HEK293 (cell line): ENCODE data around the gene GMEB2.
A peak's percentile ranks its signal among the peaks of the same experiment; 100 is the strongest.

Source experiments
- CTCF ChIA-PET: fragments of 350-600 bp; formaldehyde crosslinking; extraction: SDS; loops from one replicate; lab custom pipeline; 2021; ENCODE audit warnings: antibody characterized with exemption; lab: Yijun Ruan, JAX
- POLR2A ChIA-PET: fragments of 300-600 bp; formaldehyde crosslinking; extraction: SDS; loops from one replicate; lab custom pipeline; 2020; ENCODE audit warnings: antibody characterized with exemption, inconsistent platforms; lab: Yijun Ruan, JAX
- H3K27ac ChIP-seq: fragments of 200-500 bp; sonication (Bioruptor generic); 2 replicates; pipeline ENCODE4 v1.5.1; 2014; ENCODE audit warnings: low read depth, low read length, control low read depth, inconsistent platforms; ENCODE audit errors: extremely low read depth
- H3K36me3 ChIP-seq, 2 experiments: fragments of 200-500 bp in 1 of 2; sonication (Bioruptor generic) in 1 of 2; 1 replicate in 1 of 2; 2 replicates in 1 of 2; pipeline ENCODE4 v1.5.1; 2014 to 2017; ENCODE audit warnings: inconsistent platforms in 2 of 2, low read length in 2 of 2; ENCODE audit not compliant: control insufficient read depth in 2 of 2, insufficient read depth in 1 of 2
- H3K4me1 ChIP-seq: fragments of 200-500 bp; sonication (Bioruptor generic); 2 replicates; pipeline ENCODE4 v1.5.1; 2014; ENCODE audit warnings: mild to moderate bottlenecking, low read length, inconsistent platforms; ENCODE audit not compliant: control insufficient read depth, insufficient read depth
- H3K4me3 ChIP-seq: 2 replicates; pipeline ENCODE4 v1.5.1; 2011; ENCODE audit warnings: low read depth, mild to moderate bottlenecking, control low read depth, low read length, moderate library complexity
- H3K9me3 ChIP-seq: fragments of 200-500 bp; sonication (Bioruptor generic); 2 replicates; pipeline ENCODE4 v1.5.1; 2014; ENCODE audit warnings: low read depth, low read length, inconsistent platforms; ENCODE audit not compliant: control insufficient read depth, insufficient read depth
- HOXA7 ChIP-seq: sonication (generic); formaldehyde crosslinking; IDR thresholded peaks from 2 replicates; pipeline ENCODE4 v1.8.1; 2022; ENCODE audit warnings: missing genetic modification reagents, borderline replicate concordance
- OSR2 ChIP-seq: fragments of 450-650 bp; formaldehyde crosslinking; IDR thresholded peaks from 2 replicates; pipeline ENCODE4 v1.5.1; 2016; ENCODE audit warnings: missing biosample characterization, missing genetic modification characterization
- REST ChIP-seq: fragments of 450-650 bp; formaldehyde crosslinking; IDR thresholded peaks from 2 replicates; pipeline ENCODE4 v1.5.1; 2016; ENCODE audit warnings: missing biosample characterization, missing genetic modification characterization
- ZBTB48 ChIP-seq: fragments of 450-650 bp; formaldehyde crosslinking; IDR thresholded peaks from 2 replicates; pipeline ENCODE4 v1.5.1; 2016; ENCODE audit warnings: missing biosample characterization, missing genetic modification characterization
- ZNF157 ChIP-seq: fragments of 450-650 bp; formaldehyde crosslinking; IDR thresholded peaks from 2 replicates; pipeline ENCODE4 v1.5.1; 2016; ENCODE audit warnings: missing biosample characterization, missing genetic modification characterization
- ZNF18 ChIP-seq: fragments of 450-650 bp; formaldehyde crosslinking; IDR thresholded peaks from 2 replicates; pipeline ENCODE4 v1.5.1; 2016; ENCODE audit warnings: missing biosample characterization, missing genetic modification characterization
- ZNF211 ChIP-seq: fragments of 450-650 bp; formaldehyde crosslinking; IDR thresholded peaks from 2 replicates; pipeline ENCODE4 v1.5.1; 2016; ENCODE audit warnings: low read depth, missing biosample characterization, missing genetic modification characterization
- ZNF221 ChIP-seq: fragments of 450-650 bp; formaldehyde crosslinking; IDR thresholded peaks from 2 replicates; pipeline ENCODE4 v1.5.1; 2017; ENCODE audit warnings: missing biosample characterization, missing genetic modification characterization, borderline replicate concordance
- ZNF274 ChIP-seq, 2 experiments: fragments of 200-500 bp in 1 of 2; fragments of 450-650 bp in 1 of 2; sonication (Bioruptor generic) in 1 of 2; formaldehyde crosslinking in 1 of 2; IDR thresholded peaks; 2 replicates each; pipeline versions ENCODE4 v1.5.1 to v1.6.1; 2014 to 2016; ENCODE audit warnings: borderline replicate concordance in 1 of 2, inconsistent platforms in 1 of 2, low read length in 1 of 2, missing biosample characterization in 1 of 2, missing genetic modification characterization in 1 of 2
- ZNF292 ChIP-seq: fragments of 450-650 bp; formaldehyde crosslinking; IDR thresholded peaks from 2 replicates; pipeline ENCODE4 v1.5.1; 2016; ENCODE audit warnings: low read depth, missing biosample characterization, missing genetic modification characterization, borderline replicate concordance
- ZNF426 ChIP-seq: fragments of 450-650 bp; formaldehyde crosslinking; IDR thresholded peaks from 2 replicates; pipeline ENCODE4 v1.5.1; 2017; ENCODE audit warnings: missing biosample characterization, missing genetic modification characterization, mild to moderate bottlenecking, inconsistent platforms, moderate library complexity
- ZNF548 ChIP-seq: fragments of 450-650 bp; formaldehyde crosslinking; IDR thresholded peaks from 2 replicates; pipeline ENCODE4 v1.5.1; 2016; ENCODE audit warnings: missing biosample characterization, missing genetic modification characterization
- ZNF560 ChIP-seq: fragments of 450-650 bp; formaldehyde crosslinking; IDR thresholded peaks from 2 replicates; pipeline ENCODE4 v1.5.1; 2017; ENCODE audit warnings: missing biosample characterization, missing genetic modification characterization, borderline replicate concordance
- ZNF600 ChIP-seq: fragments of 450-650 bp; formaldehyde crosslinking; IDR thresholded peaks from 2 replicates; pipeline ENCODE4 v1.5.1; 2016; ENCODE audit warnings: missing biosample characterization, missing genetic modification characterization
- ZNF664 ChIP-seq: fragments of 450-650 bp; formaldehyde crosslinking; IDR thresholded peaks from 2 replicates; pipeline ENCODE4 v1.5.1; 2016; ENCODE audit warnings: missing biosample characterization, missing genetic modification characterization
- ZNF747 ChIP-seq: fragments of 450-650 bp; formaldehyde crosslinking; IDR thresholded peaks from 2 replicates; pipeline ENCODE4 v1.5.1; 2016; ENCODE audit warnings: missing biosample characterization, missing genetic modification characterization

The GMEB2 gene

GRCh38 chr20:63622732-63623131 lies 4.2 kb downstream of the GMEB2 start:
- TF ChIP-seq ZNF274 (IDR thresholded peaks at IDR 0.05; ENCODE audit: low read length) (no peak), ZNF274 (tag by site-specific recombination; IDR thresholded peaks at IDR 0.05; ENCODE audit: borderline replicate concordance) (no peak), HOXA7 (CRISPR knock-in tag) (no peak), REST (tag by site-specific recombination) (no peak), ZNF560 (no peak), ZNF221 (tag by site-specific recombination) (no peak)
- Histone ChIP-seq H3K4me1 (no peaks in the 10 kb centered on the region), H3K4me3 (no peak overlapping the region), H3K36me3 (peaks cover 0 to 19% of the 10 kb centered on the region in 2 experiments; a peak in 1 of 3 replicates), H3K27ac (no peak overlapping the region), H3K9me3 (no peaks in the 10 kb centered on the region)
- CTCF ChIA-PET, result no interaction called here
- POLR2A ChIA-PET, result no interaction called here

GRCh38 chr20:63622096-63622495 lies 4.8 kb downstream of the GMEB2 start:
- TF ChIP-seq ZBTB48 (tag by site-specific recombination), result no peak
- no peak for TF ChIP-seq ZNF664
- no peak for TF ChIP-seq OSR2 (tag by site-specific recombination)
- no peak for TF ChIP-seq ZNF426 (tag by site-specific recombination)
- no peak for TF ChIP-seq REST (tag by site-specific recombination)
- TF ChIP-seq ZNF211 (tag by site-specific recombination), result no peak
- TF ChIP-seq ZNF157 (tag by site-specific recombination), result no peak
- no peak for TF ChIP-seq ZNF548 (tag by site-specific recombination)
- no peak for TF ChIP-seq ZNF600 (tag by site-specific recombination)
- no peak overlapping the region for H3K27ac ChIP-seq

GRCh38 chr20:63620991-63621390 lies 5.9 kb downstream of the GMEB2 start:
- Histone ChIP-seq H3K4me1 (no peaks in the 10 kb centered on the region), H3K4me3 (no peak overlapping the region), H3K36me3 (peaks cover 0 to 36% of the 10 kb centered on the region in 2 experiments; a peak in 2 of 3 replicates), H3K9me3 (no peaks in the 10 kb centered on the region), H3K27ac (no peak overlapping the region)
- TF ChIP-seq ZNF292 (tag by site-specific recombination) (no peak), ZNF747 (no peak), ZNF18 (tag by site-specific recombination) (0 out of 2 replicates have a peak, but pooled peaks have one; percentile 31)
- ChIA-PET CTCF (interaction anchor here (0.7 kb wide), 2 partner anchors 22 to 32 kb away, joined by 3 to 4 read pairs; partner anchors contain the start of gene STMN3), POLR2A (interaction anchor here (0.5 kb wide), 1 partner anchor 422 kb away, joined by 6 read pairs; no protein-coding TSS in a partner anchor)

More at GRCh38 chr20:63622096-63622495, 4.8 kb downstream of the GMEB2 start:
- ChIA-PET POLR2A (no interaction called here), CTCF (no interaction called here)
- H3K9me3 ChIP-seq, result no peaks in the 10 kb centered on the region
- no peak overlapping the region for H3K4me3 ChIP-seq
- peaks cover 0 to 25% of the 10 kb centered on the region in 2 experiments; a peak in 1 of 3 replicates for H3K36me3 ChIP-seq
- no peaks in the 10 kb centered on the region for H3K4me1 ChIP-seq
